ENCODE data around the gene MS4A18. TPM values are rescaled to one million over a fixed set of nuclear protein-coding genes. Genes with fewer than 3 reads are reported as not detected.

The MS4A18 gene
- total RNA-seq, 2 donors from 2014 or later: not detected

GRCh38 chr11:60786811-60787567, 62.5 kb downstream of the MS4A18 start:
- Histone ChIP-seq H3K36me3 (replicated peaks in 1 of 2; ENCODE audit: insufficient read depth in 1 of 2, low read depth in 2 of 2) (no peaks in the 10 kb centered on the region), H3K4me1 (no peaks in the 10 kb centered on the region), H3K27ac (no peak overlapping the region), H3K9me3 (no peaks in the 10 kb centered on the region), H3K27me3 (no peaks in the 10 kb centered on the region), H3K4me3 (no peak overlapping the region)
- DNase-seq: peak; percentile 32 to 67 (median 62)
- TF ChIP-seq POLR2A (IDR thresholded peaks at IDR 0.05) (no peak), CTCF (IDR thresholded peaks at IDR 0.05) (no peak)
- peak; percentile 24 for ATAC-seq
- intact Hi-C loops (cut with DNase I): no loop called here
- 44 to 45% methylated on average over 5 to 15 of the region's 15 CpGs for WGBS, 2 donors

GRCh38 chr11:60788401-60789125, 64.0 kb downstream of the MS4A18 start:
- no peaks in the 10 kb centered on the region for H3K4me1 ChIP-seq
- H3K4me3 ChIP-seq: no peak overlapping the region
- 75 to 86% methylated on average over 6 to 7 of the region's 7 CpGs for WGBS, 2 donors
- no peak for ATAC-seq
- no peak for TF ChIP-seq POLR2A (IDR thresholded peaks at IDR 0.05)
- no peak for TF ChIP-seq CTCF (IDR thresholded peaks at IDR 0.05)
- no peak overlapping the region for H3K27ac ChIP-seq
- intact Hi-C loops (cut with DNase I): no loop called here
- H3K27me3 ChIP-seq: no peaks in the 10 kb centered on the region
- no peaks in the 10 kb centered on the region for H3K36me3 ChIP-seq (replicated peaks in 1 of 2; ENCODE audit: insufficient read depth in 1 of 2, low read depth in 2 of 2)
- DNase-seq: peak in 3 of 4 donors; percentile 35 to 47 (median 37)
- H3K9me3 ChIP-seq: no peaks in the 10 kb centered on the region

DNA sequence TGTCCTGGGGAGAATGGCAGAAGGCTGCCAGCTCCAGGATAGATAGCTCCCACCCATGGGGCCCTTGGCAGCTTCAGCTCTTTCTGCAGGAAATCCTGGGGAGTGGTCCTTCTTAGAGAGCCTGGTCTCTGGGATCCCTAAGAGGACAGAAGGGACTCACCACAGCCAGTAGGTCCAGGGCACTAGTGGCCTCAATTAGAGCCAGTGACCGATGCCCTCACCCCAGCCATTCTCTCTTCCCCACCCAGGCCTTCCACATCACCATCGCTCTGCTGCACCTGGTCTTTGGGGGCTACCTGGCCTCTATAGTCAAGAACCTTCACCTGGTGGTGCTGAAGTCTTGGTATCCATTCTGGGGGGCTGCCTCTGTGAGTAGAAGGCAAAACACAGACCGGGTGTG, 66.2 kb downstream of the MS4A18 start:
- H3K4me3 ChIP-seq: no peak overlapping the region
- no peaks in the 10 kb centered on the region for H3K27me3 ChIP-seq
- TF ChIP-seq POLR2A (IDR thresholded peaks at IDR 0.05) (no peak), CTCF (IDR thresholded peaks at IDR 0.05) (no peak)

GRCh38 chr11:60791153-60791933, 66.8 kb downstream of the MS4A18 start:
- no peak for TF ChIP-seq CTCF (IDR thresholded peaks at IDR 0.05)
- TF ChIP-seq POLR2A (IDR thresholded peaks at IDR 0.05): no peak
- Histone ChIP-seq H3K4me1 (no peaks in the 10 kb centered on the region), H3K4me3 (no peak overlapping the region), H3K27ac (no peak overlapping the region), H3K27me3 (no peaks in the 10 kb centered on the region), H3K36me3 (replicated peaks in 1 of 2; ENCODE audit: insufficient read depth in 1 of 2, low read depth in 2 of 2) (no peaks in the 10 kb centered on the region), H3K9me3 (no peaks in the 10 kb centered on the region)
- ATAC-seq (no peak), DNase-seq (no peak)
- 74 to 88% methylated on average over 4 of the region's 4 CpGs for WGBS, 2 donors
- intact Hi-C loops (cut with DNase I): no loop called here

More for the DNA sequence above, 66.2 kb downstream of the MS4A18 start:
- Histone ChIP-seq H3K4me1 (no peaks in the 10 kb centered on the region), H3K27ac (no peak overlapping the region), H3K9me3 (no peaks in the 10 kb centered on the region), H3K36me3 (replicated peaks in 1 of 2; ENCODE audit: insufficient read depth in 1 of 2, low read depth in 2 of 2) (no peaks in the 10 kb centered on the region)
- ATAC-seq (no peak), DNase-seq (no peak)
- intact Hi-C loops (cut with DNase I): no loop called here
- 83 to 98% methylated on average over 3 of the region's 3 CpGs for WGBS, 2 donors

All from body of pancreas (tissue), 4 donors.